Right lobe of liver (tissue), 6 donors: ENCODE results near the gene C4orf17. TPM values are rescaled to one million over a fixed set of nuclear protein-coding genes. Genes with fewer than 3 reads are reported as not detected.

Source experiments
- ATAC-seq, 4 donors: fragments of 200-7000 bp; cut with Tn5 transposase; one replicate each; pipeline ENCODE4 v1.9.1; 2020; ENCODE audit warnings: mild to moderate bottlenecking in 4 of 4, moderate library complexity in 4 of 4
- DNase-seq, 3 donors: peaks; one replicate each; pipeline ENCODE4 v3.0.0-alpha.2; 2020
- H3K27ac ChIP-seq, 3 donors: fragments of 200-600 bp; one replicate each; pipeline ENCODE4 v1.8.0; 2022
- H3K27me3 ChIP-seq, 2 donors: fragments of 200-600 bp; one replicate each; pipeline ENCODE4 v1.8.0; 2022
- H3K36me3 ChIP-seq, 4 donors: fragments of 200-600 bp; sonication (generic) in 1 of 4; one replicate each; pipeline versions ENCODE4 v1.5.1 to v1.8.0; 2017 to 2022; ENCODE audit warnings: control low read depth in 1 of 4
- H3K4me1 ChIP-seq, 4 donors: fragments of 200-600 bp; sonication (generic) in 1 of 4; one replicate each; pipeline versions ENCODE4 v1.5.1 to v1.8.0; 2017 to 2022; ENCODE audit warnings: control low read depth in 1 of 4
- H3K4me3 ChIP-seq, 3 donors: fragments of 200-600 bp; one replicate each; pipeline ENCODE4 v1.8.0; 2022
- H3K9me3 ChIP-seq, 4 donors: fragments of 200-600 bp; sonication (generic) in 1 of 4; one replicate each; pipeline versions ENCODE4 v1.5.1 to v1.8.0; 2017 to 2022; ENCODE audit warnings: control low read depth in 1 of 4
- POLR2A ChIP-seq: fragments of 450-650 bp; IDR thresholded peaks from one replicate; pipeline ENCODE4 v1.6.1; 2017; ENCODE audit warnings: antibody characterized with exemption, mild to moderate bottlenecking
- WGBS: methylation state at CpG from one replicate; pipeline ENCODE4 v1.1.6; 2018; ENCODE audit warnings: low coverage, low lambda C conversion rate; ENCODE audit not compliant: insufficient coverage; ENCODE audit errors: missing lambda C conversion rate; 5-methylcytosine and 5-hydroxymethylcytosine counted together
- intact Hi-C, 2 donors: fragments of 100-400 bp; cut with DNase I; formaldehyde crosslinking; loops; one replicate each; pipeline versions ENCODE4 v1.11.2 to v1.14.1; 2022
- total RNA-seq, 6 experiments: library from RNA; depleted of rRNA in 2 of 6; stranded (reverse); fragments of >200 nt in 2 of 6; fragmentation: NEBNext Ultra II Directional in 3 of 6; extraction: Animal tissue kit (Norgen Biotek cat#: 25700) in 3 of 6; gene quantifications; one replicate each; pipeline versions ENCODE4 v1.1.0 to v1.2.4, GENCODE V29; 2016 to 2023
- TF ChIP-seq, protein P1 (sequence below), 4 donors: fragments of 200-600 bp in 3 of 4; fragments of 450-650 bp in 1 of 4; IDR thresholded peaks; one replicate each; pipeline versions ENCODE4 v1.5.1 to v1.8.0; 2016 to 2022; ENCODE audit warnings: antibody characterized with exemption in 4 of 4, mild to moderate bottlenecking in 2 of 4
- donor health status: DM: no; HTN: yes; CAD: no.
- donor health status: DM: no; HTN: no; CAD: no.
- donor health status: DM: no; HTN: no; CAD: no.
- donor health status: DM: no; HTN: yes; CAD: no.
- donor health status: DM: no; HTN: yes; CAD: no.

The C4orf17 gene
- total RNA-seq, 6 experiments from 2014 or later = not detected

DNA sequence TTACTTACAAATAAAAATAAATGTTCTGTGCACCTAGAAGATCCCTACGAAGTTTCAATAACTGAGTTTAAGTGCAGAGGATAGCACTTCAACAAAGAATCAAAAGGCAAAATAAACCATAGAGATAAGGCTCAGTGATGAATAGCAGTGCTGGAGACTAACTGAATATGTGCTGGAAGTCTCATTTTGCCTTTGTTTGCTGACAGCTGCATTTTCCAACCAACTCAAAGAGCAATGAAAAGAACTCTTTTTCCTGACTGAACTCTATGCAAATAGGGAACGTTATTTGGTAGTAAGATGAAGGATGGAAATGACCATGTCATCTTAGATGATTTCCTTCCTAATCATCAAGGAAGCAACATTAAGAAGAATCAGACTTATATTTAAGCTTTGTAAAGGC is 42.9 kb upstream of the C4orf17 start:
- DNase-seq (no peak), ATAC-seq (no peak)
- intact Hi-C loops = no loop called here
- no peak overlapping the region for H3K27ac ChIP-seq
- TF ChIP-seq POLR2A = no peak
- TF ChIP-seq, protein P1, sequence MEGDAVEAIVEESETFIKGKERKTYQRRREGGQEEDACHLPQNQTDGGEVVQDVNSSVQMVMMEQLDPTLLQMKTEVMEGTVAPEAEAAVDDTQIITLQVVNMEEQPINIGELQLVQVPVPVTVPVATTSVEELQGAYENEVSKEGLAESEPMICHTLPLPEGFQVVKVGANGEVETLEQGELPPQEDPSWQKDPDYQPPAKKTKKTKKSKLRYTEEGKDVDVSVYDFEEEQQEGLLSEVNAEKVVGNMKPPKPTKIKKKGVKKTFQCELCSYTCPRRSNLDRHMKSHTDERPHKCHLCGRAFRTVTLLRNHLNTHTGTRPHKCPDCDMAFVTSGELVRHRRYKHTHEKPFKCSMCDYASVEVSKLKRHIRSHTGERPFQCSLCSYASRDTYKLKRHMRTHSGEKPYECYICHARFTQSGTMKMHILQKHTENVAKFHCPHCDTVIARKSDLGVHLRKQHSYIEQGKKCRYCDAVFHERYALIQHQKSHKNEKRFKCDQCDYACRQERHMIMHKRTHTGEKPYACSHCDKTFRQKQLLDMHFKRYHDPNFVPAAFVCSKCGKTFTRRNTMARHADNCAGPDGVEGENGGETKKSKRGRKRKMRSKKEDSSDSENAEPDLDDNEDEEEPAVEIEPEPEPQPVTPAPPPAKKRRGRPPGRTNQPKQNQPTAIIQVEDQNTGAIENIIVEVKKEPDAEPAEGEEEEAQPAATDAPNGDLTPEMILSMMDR (IDR thresholded peaks at IDR 0.05) = no peak
- no peak overlapping the region for H3K4me3 ChIP-seq
- no peaks in the 10 kb centered on the region for H3K9me3 ChIP-seq
- no peaks in the 10 kb centered on the region for H3K4me1 ChIP-seq
- WGBS = 51% methylated on average over 2 of the region's 2 CpGs
- no peaks in the 10 kb centered on the region for H3K27me3 ChIP-seq
- H3K36me3 ChIP-seq = no peaks in the 10 kb centered on the region

DNA sequence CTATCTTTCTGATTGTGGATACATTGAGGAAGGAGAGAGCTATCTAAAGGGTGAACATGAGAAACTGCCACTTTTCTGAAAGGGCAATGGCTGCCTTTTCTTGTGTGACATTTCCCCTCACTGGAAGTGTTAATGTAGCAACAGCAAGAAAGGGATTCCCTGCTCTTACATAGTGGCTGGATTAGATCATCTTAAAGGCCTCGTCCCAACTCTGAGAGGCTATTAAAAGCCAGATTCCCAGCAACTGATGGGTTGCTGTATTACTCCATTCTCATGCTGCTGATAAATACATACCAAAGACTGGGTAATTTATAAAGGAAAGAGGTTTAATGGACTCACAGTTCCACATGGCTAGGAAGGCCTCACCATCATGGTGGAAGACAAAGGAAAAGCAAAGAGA is 41.9 kb upstream of the C4orf17 start:
- no peak for ATAC-seq

DNA sequence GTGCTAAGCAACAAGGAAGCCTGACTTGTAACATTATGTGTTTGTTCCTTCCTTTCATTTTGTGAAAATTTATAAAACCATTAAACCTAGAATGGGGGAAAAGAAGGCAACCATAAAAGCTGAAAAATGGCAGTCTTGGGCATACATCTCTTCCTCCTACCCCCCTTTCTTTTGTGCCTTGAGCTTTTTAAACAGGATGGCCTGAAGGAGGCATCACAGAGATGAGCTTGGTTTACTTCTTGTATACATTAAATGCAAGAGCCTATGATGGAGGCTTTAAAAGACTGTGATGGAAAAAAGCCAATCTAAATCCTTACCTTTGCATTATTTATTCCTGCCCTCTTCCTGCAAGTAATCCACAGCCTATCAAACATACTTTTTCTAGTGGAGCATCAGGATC is 39.5 kb upstream of the C4orf17 start:
- intact Hi-C loops = no loop called here
- no peaks in the 10 kb centered on the region for H3K36me3 ChIP-seq
- H3K27me3 ChIP-seq = no peaks in the 10 kb centered on the region
- H3K27ac ChIP-seq = no peak overlapping the region
- DNase-seq (no peak), ATAC-seq (no peak)
- no peaks in the 10 kb centered on the region for H3K4me1 ChIP-seq
- no peak for TF ChIP-seq POLR2A
- TF ChIP-seq, protein P1 (IDR thresholded peaks at IDR 0.05) = no peak
- no peak overlapping the region for H3K4me3 ChIP-seq
- no peaks in the 10 kb centered on the region for H3K9me3 ChIP-seq

More for the DNA sequence above, 41.9 kb upstream of the C4orf17 start:
- no peak for DNase-seq
- no peak overlapping the region for H3K27ac ChIP-seq
- intact Hi-C loops = no loop called here
- WGBS = 80% methylated on average over 1 of the region's 1 CpG
- H3K9me3 ChIP-seq = no peaks in the 10 kb centered on the region
- TF ChIP-seq, protein P1 (IDR thresholded peaks at IDR 0.05) = no peak
- no peak for TF ChIP-seq POLR2A
- H3K4me1 ChIP-seq = no peaks in the 10 kb centered on the region
- H3K4me3 ChIP-seq = no peak overlapping the region
- no peaks in the 10 kb centered on the region for H3K27me3 ChIP-seq
- H3K36me3 ChIP-seq = no peaks in the 10 kb centered on the region

DNA sequence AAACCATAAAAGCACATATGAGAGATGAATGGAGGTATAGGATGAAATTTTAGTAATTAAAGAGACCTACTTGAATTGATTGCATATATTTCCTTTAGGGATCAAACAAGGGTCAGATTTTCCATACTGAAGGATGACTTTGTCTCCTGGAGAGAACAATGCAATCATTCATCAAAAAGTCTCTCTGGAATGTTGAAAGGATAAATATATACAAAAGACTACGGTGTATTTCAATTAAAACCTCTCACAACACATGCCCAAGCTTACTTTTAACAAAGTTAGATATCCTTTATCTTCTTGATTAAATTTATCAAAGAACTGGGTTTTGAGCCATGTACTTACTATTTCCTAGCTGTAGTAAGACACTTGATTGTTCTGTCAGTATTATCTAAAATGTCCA is 38.9 kb upstream of the C4orf17 start:
- intact Hi-C loops = no loop called here
- no peak for ATAC-seq
- TF ChIP-seq POLR2A = no peak
- TF ChIP-seq, protein P1 (IDR thresholded peaks at IDR 0.05) = no peak
- Histone ChIP-seq H3K4me1 (no peaks in the 10 kb centered on the region), H3K36me3 (no peaks in the 10 kb centered on the region), H3K4me3 (no peak overlapping the region), H3K27me3 (no peaks in the 10 kb centered on the region), H3K9me3 (no peaks in the 10 kb centered on the region), H3K27ac (no peak overlapping the region)
- DNase-seq = no peak
- 14% methylated on average over 1 of the region's 1 CpG for WGBS

DNA sequence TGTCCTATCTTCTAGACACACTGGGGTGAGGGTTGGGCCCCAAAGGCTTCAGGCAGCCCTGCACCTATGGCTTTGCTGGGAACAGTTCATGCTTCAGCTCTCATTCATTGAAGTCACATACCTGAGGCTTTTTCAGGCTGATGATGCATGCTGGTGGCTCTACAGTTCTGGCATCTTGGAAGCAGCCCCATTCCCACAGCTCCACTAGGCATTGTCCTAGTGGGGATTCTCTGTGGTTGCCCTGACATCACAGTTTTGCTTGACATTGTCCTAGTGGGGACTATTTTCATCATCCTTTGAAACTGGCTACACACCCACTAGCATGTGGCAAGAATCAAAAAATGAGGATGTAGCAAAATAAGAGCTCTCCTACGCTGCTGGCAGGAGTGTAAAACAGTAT is 37.7 kb upstream of the C4orf17 start:
- Histone ChIP-seq H3K4me1 (no peaks in the 10 kb centered on the region), H3K4me3 (no peak overlapping the region), H3K36me3 (no peaks in the 10 kb centered on the region), H3K9me3 (no peaks in the 10 kb centered on the region), H3K27ac (no peak overlapping the region), H3K27me3 (no peaks in the 10 kb centered on the region)
- WGBS = 89% methylated on average over 1 of the region's 1 CpG
- TF ChIP-seq POLR2A = no peak
- no peak for DNase-seq
- intact Hi-C loops = no loop called here
- ATAC-seq = no peak
